Ovary (tissue), 9 donors: ENCODE measurements around the gene CAMK2D. TPM values are rescaled to one million over a fixed set of nuclear protein-coding genes. Genes with fewer than 3 reads are reported as not detected.

Experiments used
- DNase-seq, 5 donors: peaks; one replicate each; pipeline ENCODE4 v3.0.0-alpha.2; 2019 to 2020
- H3K27ac ChIP-seq, 2 donors: fragments of 200-600 bp; one replicate each; pipeline versions ENCODE4 v1.5.1 to v1.8.0; 2019 to 2022
- H3K27me3 ChIP-seq: fragments of 200-600 bp; one replicate; pipeline ENCODE4 v1.8.0; 2022
- H3K36me3 ChIP-seq: fragments of 200-600 bp; sonication (generic); one replicate; pipeline ENCODE4 v1.5.1; 2019
- H3K4me1 ChIP-seq: one replicate; pipeline ENCODE4 v1.8.1; 2013; ENCODE audit warnings: mild to moderate bottlenecking, moderate library complexity; ENCODE audit not compliant: insufficient read depth
- H3K4me3 ChIP-seq: fragments of 200-600 bp; sonication (generic); one replicate; pipeline ENCODE4 v1.5.1; 2017
- H3K9me3 ChIP-seq, 2 donors: fragments of 200-600 bp in 1 of 2; sonication (generic) in 1 of 2; one replicate each; pipeline versions ENCODE4 v1.5.1 to v1.8.1; 2013 to 2019; ENCODE audit warnings: mild to moderate bottlenecking in 1 of 2, moderate library complexity in 1 of 2
- CTCF ChIP-seq, 3 donors: fragments of 450-650 bp in 2 of 3; fragments of 200-600 bp in 1 of 3; IDR thresholded peaks; one replicate each; pipeline versions ENCODE4 v1.5.1 to v1.8.0; 2016 to 2022; ENCODE audit warnings: antibody characterized with exemption in 3 of 3, mild to moderate bottlenecking in 1 of 3
- EP300 ChIP-seq: sonication (generic); formaldehyde crosslinking; IDR thresholded peaks from one replicate; pipeline ENCODE4 v1.6.1; 2017; ENCODE audit warnings: antibody characterized with exemption
- POLR2A ChIP-seq: fragments of 450-650 bp; IDR thresholded peaks from one replicate; pipeline ENCODE4 v1.6.1; 2017; ENCODE audit warnings: antibody characterized with exemption, mild to moderate bottlenecking, moderate library complexity
- WGBS, 3 donors: extraction: QIAGEN DNeasy Blood & Tissue Kit in 1 of 3; methylation state at CpG; one replicate each; pipeline versions ENCODE4 v1.1.5 to v1.1.7; 2013 to 2017; 5-methylcytosine and 5-hydroxymethylcytosine counted together
- intact Hi-C, 4 donors: fragments of 100-400 bp; cut with DNase I; formaldehyde crosslinking; loops; one replicate each; pipeline versions ENCODE4 v1.11.0 to v1.15.1; 2022 to 2023
- polyA plus RNA-seq, 2 donors: library from polyadenylated mRNA; stranded (reverse); fragments of 200-250 nt in 1 of 2; fragments of 350-450 nt in 1 of 2; fragmentation: Illumina TruSeq in 1 of 2; extraction: RNeasy Lipid Tissue Mini Kit (QIAGEN cat#74804) in 1 of 2; gene quantifications; one replicate each; pipeline ENCODE4 v1.2.3, GENCODE V29; 2013 to 2014
- total RNA-seq, 7 donors: library from RNA; depleted of rRNA in 2 of 7; stranded (reverse); fragments of >200 nt in 2 of 7; fragmentation: NEBNext Ultra II Directional in 3 of 7; extraction: Animal tissue kit (Norgen Biotek cat#: 25700) in 3 of 7; gene quantifications; one replicate each; pipeline versions ENCODE4 v1.1.0 to v1.2.4, GENCODE V29; 2016 to 2023
- donor health status: DM: no; HTN: no; CAD: no; lungs with moderate emphysema.
- donor health status: DM: no; HTN: no; CAD: no.
- donor health status: Bipolar disorder and iron deficiency.
- donor health status: DM: yes; HTN: yes; CAD: no.
- donor health status: DM: no; HTN: no; CAD: no.
- donor health status: DM: yes; HTN: yes; CAD: no.

The CAMK2D gene
- total and polyA plus RNA-seq, 9 donors = 14.2 to 36.9 (median 32.2) TPM

GRCh38 chr4:113665036-113665435, 96.5 kb downstream of the CAMK2D start:
- Histone ChIP-seq H3K9me3 (no peaks in the 10 kb centered on the region), H3K4me3 (no peak overlapping the region), H3K36me3 (no peaks in the 10 kb centered on the region), H3K27ac (no peak overlapping the region), H3K4me1 (peaks cover 3% of the 10 kb centered on the region), H3K27me3 (no peaks in the 10 kb centered on the region)
- intact Hi-C loops = no loop called here
- TF ChIP-seq POLR2A = no peak
- no peak for TF ChIP-seq CTCF (IDR thresholded peaks at IDR 0.05)
- TF ChIP-seq EP300 = no peak
- 100% methylated on average over 1 of the region's 1 CpG for WGBS, 3 donors
- no peak for DNase-seq

GRCh38 chr4:113662581-113662980, 99.0 kb downstream of the CAMK2D start:
- Histone ChIP-seq H3K4me3 (no peak overlapping the region), H3K9me3 (no peaks in the 10 kb centered on the region), H3K4me1 (peaks cover 7% of the 10 kb centered on the region), H3K36me3 (no peaks in the 10 kb centered on the region), H3K27ac (no peak overlapping the region), H3K27me3 (no peaks in the 10 kb centered on the region)
- intact Hi-C loops = no loop called here
- TF ChIP-seq POLR2A (no peak), CTCF (IDR thresholded peaks at IDR 0.05) (no peak), EP300 (no peak)
- no peak for DNase-seq
- 68 to 74% (median 70%) methylated on average over 3 of the region's 3 CpGs for WGBS, 3 donors

- no peaks in the 10 kb centered on the region for H3K27me3 ChIP-seq
- 98 to 100% (median 100%) methylated on average over 1 of the region's 1 CpG for WGBS, 3 donors
- no peak overlapping the region for H3K4me3 ChIP-seq
- no peaks in the 10 kb centered on the region for H3K36me3 ChIP-seq
- H3K27ac ChIP-seq = no peak overlapping the region
- no peaks in the 10 kb centered on the region for H3K9me3 ChIP-seq
- TF ChIP-seq CTCF (IDR thresholded peaks at IDR 0.05) = no peak
- no peak for TF ChIP-seq POLR2A
- TF ChIP-seq EP300 = no peak
- no peak for DNase-seq
- intact Hi-C loops = no loop called here
- H3K4me1 ChIP-seq = peaks cover 4% of the 10 kb centered on the region
These were observed 102.4 kb downstream of the CAMK2D start for GRCh38 chr4:113659127-113659526.

- Histone ChIP-seq H3K4me1 (peaks cover 4% of the 10 kb centered on the region), H3K9me3 (no peaks in the 10 kb centered on the region), H3K4me3 (no peak overlapping the region), H3K27me3 (no peaks in the 10 kb centered on the region), H3K36me3 (no peaks in the 10 kb centered on the region), H3K27ac (no peak overlapping the region)
- TF ChIP-seq CTCF (IDR thresholded peaks at IDR 0.05) (no peak), EP300 (no peak), POLR2A (no peak)
- DNase-seq = no peak
- intact Hi-C loops = no loop called here
- 45 to 50% (median 50%) methylated on average over 3 of the region's 3 CpGs for WGBS, 3 donors
These were observed 103.8 kb downstream of the CAMK2D start for GRCh38 chr4:113657586-113658233.
